ENCODE data around the gene HOXB6.

GRCh38 chr17:48640858-48641180, 36.0 kb upstream of the HOXB6 start:
- TF ChIP-seq GLIS3 (CRISPR knock-in tag; IDR thresholded peaks at IDR 0.05) (no peak), PATZ1 (CRISPR knock-in tag; IDR thresholded peaks at IDR 0.05; ENCODE audit: borderline replicate concordance) (no peak), RARB (CRISPR knock-in tag; IDR thresholded peaks at IDR 0.05) (no peak), ZNF565 (CRISPR knock-in tag; conservative IDR thresholded peaks at IDR 0.05; ENCODE audit: low read depth) (no peak), CSRNP3 (CRISPR knock-in tag; IDR thresholded peaks at IDR 0.05) (no peak)

Measured in SK-N-SH treated with all-trans-retinoic acid at 6 μM for 48 hours (cell line).